ENCODE data around the gene YPEL1.
"Not testable (repeated sequence)": the region's sequence is repeated elsewhere in the genome, so short reads cannot be mapped to it uniquely, and the experiment has no call there.

The YPEL1 gene

DNA sequence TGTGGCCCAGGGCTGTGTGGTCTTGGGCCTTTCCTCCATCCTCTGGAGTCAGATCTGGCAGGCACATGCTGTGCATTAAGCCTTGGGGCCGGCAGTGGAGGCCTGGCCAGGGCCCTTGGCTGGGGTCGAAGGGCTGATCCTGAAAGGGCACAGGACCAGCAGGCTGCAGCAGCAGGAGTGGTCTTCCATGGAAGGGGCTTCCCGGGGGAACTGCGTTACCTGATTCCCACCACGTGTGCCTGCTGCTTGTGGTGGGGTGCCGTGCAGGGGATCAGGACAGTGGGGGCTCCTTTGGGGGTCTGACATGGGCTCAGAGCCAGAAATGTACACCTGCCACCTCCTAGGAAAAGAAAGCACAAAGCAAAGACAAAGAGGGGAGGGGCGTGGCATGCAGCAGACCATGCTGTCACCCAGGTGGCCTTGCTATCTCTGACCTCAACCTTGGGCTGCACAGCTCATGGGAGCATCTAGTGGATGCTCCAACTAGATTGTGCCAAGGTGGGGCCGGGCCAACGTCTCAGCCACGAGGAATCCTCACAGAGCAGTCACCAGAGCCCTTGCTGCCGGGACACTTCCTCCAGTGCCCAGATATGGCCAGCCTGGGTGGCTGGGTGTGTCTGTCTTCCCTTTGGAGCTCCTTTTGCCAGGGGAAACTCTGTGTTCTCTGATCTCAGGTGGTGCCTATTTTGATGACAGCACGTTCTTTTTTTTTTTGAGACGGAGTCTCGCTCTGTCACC lies 17.9 kb upstream of the YPEL1 start:
- DNase-seq (ENCODE audit: low spot score): no peak

DNA sequence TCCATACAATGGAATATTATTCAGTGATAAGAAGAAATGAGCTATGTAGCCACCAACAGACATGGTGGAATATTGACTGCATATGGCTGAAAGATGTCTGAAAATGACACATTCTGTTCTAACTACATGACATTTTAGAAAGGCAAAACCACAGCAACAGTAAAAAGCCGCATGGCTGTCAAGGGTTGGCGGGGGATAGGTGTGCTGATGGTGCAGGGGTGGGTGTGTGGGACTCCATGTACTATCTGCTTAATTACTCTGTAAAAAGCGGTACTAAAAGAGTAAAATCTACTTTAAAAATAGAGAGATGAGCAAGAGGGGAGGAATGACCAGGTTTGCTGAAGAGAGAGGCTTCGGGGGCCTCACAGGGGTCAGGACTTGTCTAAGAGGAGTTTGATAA lies 16.7 kb upstream of the YPEL1 start:
- no peak for DNase-seq (ENCODE audit: low spot score)

DNA sequence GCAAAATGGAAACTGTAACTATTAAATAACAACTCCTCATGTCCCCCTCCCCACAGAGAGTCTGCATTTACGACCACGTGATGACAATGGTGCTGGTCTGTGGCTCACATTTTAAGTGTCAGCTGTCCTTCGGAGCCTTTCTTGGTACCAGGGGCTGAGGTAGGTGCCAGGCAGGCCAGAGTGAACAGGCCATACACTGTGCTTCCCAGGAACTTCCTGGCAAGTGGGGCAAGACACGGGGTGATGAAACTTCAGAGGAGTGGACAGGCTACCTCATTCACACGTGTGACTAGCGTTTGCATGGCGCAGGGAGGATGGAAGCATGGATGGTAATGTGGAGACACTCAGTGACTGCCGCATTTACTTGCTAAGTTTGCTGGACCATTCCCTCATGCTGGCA lies 10.4 kb upstream of the YPEL1 start:
- no peak for DNase-seq (ENCODE audit: low spot score)

DNA sequence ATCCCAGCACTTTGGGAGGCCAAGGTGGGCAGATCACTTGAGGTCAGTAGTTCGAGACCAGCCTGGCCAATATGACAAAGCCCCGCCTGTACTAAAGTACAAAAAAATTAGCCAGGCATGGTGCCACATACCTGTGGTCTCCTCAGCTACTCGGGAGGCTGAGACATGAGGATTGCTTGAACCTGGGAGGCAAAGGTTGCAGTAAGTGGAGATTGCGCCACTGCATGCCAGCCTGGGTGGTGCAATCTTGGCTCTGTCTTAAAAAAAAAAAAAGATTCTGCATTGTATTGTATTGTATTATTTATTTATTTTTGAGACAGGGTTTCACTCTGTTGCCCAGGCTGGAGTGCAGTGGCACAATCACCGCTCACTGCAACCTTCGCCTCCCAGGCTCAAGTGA lies 9.3 kb upstream of the YPEL1 start:
- not testable (repeated sequence) for DNase-seq (ENCODE audit: low spot score)

DNA sequence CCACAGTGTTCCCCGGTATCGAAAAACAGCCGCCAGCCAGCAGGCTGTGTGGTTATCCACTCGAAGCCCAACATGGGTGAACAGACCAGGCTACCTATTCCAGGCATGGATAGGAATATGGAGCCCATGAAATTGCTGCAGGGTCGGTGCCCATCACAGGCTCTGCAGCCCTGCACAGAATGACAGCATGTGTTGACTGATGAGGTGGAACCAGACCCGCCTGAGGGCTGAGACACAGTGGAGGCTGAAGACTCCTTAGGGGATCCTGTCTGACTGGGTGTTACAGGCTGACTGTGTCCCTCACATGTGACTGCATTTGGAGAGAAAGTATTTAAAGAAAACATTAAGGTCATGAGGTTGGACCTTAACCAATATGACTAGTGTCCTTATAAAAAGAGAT lies 6.2 kb upstream of the YPEL1 start:
- no peak for DNase-seq (ENCODE audit: low spot score)

DNA sequence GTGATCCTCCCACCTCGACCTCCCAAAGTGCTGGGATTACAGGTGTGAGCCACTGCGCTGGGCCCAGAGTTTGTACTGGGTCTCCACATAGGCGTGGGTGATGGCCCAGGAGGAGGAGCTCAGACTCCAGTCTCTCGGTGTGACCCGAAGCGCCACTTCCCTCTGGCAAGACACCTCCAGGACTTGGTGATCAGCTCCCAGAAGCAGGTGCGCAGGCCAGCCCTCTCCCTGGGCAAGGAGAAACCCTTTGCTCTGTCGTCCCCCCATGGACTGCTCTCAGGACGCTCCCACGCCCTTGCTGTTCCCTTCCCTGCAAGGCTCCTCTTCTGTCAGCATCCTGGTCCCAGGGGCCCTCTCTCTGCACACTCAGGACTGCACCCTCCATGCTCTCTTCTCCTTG lies 5.5 kb upstream of the YPEL1 start:
- DNase-seq (ENCODE audit: low spot score): no peak

DNA sequence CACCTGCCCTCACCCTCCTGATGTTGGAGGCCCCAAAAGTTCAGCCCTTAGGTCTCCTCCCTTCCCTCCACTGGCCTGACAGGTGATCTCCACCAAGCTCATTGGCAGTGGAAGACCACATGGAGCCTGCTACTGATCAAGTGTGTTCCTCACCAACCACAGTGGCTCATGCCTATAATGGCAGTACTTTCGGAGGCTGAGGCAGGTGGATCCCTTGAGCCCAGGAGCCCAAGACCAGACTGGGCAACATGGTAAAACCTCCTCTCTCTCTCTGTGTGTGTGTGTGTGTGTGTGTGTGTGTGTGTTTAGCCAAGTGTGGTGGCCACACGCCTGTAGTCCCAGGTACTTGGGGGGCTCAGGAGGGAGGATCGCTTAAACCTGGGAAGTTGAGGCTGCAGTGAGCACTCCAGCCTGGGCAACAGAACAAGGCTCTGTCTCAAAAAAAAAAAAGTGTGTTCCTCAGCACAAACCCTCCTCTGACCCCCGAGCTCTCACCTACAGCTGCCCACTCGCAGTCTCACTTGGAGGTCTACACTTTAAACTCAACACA lies 4.3 kb upstream of the YPEL1 start:
- DNase-seq (ENCODE audit: low spot score): no peak

DNA sequence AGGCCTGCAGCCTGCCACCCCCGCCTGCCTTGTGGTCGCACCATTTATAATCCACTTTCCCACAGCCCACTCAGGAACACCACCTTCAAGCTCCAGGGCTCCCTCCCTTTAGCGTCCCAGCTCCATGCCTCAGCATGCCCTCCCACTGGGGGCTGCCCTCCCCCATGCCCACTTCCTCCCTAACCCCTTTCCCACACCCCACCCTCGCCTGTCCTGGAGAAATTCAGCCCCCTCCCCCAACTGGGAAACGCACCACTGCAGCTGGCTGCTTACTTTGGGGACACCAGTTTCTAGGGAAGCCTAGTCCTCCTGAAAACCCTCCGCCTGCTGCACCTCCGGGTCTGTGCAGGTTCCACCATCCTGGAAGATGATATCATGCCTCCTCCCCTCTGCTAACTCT lies 3.4 kb upstream of the YPEL1 start:
- DNase-seq (ENCODE audit: low spot score): no peak

DNA sequence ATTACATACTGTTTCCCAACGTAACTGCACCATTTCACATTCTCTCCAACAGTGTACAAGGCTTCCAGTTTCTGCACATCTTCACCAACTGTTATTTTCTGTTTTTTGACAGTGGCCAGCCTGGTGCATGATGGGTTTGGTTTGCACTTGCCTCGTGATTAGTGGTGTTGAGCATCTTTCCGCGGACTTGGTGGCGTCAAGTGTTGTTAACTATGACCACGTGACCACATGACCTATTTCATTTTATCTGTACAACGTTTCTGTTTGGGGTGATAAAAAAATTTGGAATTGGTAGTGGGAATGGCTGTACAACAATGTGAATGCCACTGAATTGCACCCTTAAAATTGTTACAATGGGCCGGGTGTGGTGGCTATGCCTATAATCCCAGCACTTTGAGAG lies 2.5 kb upstream of the YPEL1 start:
- DNase-seq (ENCODE audit: low spot score): no peak

DNA sequence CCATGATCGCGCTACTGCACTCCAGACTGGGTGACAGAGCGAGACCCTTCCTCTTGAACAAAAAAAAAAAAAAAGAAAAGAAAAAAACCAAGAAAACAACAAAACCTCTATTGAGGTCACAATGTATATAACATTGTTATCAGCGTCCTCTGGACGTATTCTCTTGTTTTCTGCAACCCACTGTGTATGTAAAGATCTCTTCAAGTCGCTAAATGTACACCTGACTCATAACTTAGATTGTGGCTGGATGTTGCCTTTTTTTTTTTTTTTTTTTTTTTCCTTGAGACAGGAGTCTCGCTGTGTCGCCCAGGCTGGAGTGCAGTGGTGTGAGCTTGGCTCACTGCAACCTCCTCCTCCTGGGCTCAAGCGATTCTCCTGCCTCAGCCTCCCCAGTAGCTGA lies 1.4 kb upstream of the YPEL1 start:
- no peak for DNase-seq (ENCODE audit: low spot score)

DNA sequence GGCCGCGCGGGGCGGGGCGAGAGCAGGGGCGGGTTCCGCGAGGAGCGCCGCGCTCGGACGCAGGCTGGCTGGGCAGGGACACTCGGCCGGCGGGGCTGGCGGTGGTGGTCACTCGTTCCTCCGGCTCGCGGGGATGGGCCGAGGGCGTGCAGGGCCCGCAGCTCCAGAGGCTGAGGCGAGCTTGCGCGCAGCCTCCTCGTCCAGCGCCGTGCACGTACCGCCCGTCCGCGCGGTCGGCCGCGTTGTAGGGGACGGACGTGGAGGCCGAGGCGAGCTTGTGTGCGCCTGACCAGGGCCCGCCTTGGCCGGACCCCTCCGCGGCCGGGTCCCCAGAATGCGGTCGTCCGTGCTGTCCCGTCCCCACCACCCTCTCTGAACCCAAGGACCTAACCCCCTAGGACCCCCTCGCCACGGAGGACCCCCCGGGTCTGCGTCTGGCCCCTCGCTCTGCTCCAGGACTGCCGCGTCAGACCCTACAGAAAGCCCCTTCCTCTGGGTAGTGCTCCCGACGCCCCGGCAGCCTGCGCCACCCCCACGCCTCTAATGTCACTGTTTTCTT lies 569 bp upstream of the YPEL1 start:
- DNase-seq (ENCODE audit: low spot score): no peak

DNA sequence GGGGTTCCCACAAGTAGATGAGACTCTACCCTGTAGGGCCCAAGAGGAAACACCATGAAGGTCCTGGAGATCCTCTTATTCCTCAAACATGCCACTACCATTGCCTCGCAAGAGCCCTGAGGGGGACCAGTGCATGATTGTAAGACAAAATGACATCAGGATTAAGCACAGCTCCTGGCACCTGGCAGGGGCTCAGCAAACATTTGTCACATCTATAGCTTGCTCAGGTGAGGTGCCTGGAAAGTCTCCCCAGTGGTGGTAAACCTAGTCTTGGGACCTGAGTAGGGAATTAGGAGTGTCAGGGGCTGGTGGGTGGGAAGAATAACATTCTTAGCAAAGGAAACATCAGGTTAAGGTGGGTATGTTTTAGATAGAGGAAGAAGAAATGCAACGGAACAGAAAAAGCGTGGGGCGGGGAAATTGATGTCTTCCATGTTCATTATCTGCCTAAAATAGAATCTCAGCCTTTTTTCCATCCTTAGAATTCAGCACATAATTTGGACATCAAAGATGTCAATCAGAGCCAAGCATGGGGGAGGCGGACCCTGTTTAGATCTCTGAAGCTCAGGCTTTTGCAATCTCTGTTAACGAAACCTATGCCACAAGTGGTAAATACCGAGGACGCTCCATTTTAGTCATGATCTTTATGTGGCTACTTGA lies 924 bp downstream of the YPEL1 start:
- no peak for DNase-seq (ENCODE audit: low spot score)

DNA sequence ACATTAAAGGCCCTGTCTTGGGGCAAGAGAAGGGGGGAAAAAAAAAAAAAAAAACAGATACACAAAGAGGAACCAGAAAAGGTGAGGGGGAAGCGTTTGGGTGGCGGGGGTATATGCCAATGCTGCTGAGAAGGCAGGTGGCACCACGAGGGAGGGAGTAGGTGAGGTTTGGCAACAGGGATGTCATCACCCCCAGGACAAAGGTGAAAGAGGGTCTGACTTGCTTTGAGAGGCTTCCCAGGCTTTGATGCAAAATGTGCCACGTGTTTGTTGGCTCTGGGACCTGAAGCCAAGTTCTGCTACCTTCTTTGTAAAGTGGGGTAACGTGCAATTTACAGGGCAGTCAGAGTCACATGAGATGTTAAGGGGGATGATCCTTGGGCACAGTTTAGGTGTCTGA lies 4.1 kb downstream of the YPEL1 start:
- no peak for DNase-seq (ENCODE audit: low spot score)

DNA sequence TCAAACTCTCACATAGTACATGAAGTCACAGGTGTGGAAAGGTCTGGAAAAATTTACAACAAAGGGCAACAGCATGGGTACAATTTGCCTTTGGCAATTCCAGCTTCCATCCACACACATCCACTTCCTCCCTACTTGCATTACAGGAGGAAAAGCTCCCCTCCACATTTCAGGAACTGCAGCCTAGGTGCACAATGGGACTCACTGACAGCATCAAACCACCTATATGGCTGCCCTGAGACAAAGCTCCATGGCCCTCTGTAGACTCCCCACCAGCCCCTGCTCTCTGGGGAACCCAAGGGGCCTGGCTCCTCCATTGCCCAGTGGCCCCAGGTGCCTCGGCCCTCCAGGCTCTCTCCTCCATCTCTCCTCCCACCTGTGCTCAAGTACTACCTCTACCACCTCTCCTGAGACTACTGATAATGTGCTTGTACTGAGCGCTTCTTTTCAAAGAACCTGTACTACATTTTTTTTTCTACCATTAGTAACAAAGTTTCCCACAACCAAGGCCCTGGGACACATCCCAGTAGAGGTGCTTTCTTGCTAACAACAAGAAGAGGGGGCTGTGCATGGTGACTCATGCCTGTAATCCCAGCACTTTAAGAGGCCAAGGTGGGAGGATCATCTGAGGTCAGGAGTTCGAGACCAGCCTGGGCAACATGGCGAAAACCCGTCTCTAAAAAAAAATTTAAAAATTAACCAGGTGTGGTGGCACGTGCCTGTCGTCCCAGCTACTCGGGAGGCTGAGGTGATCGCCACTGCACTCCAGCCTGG lies 4.9 kb downstream of the YPEL1 start:
- no peak for DNase-seq (ENCODE audit: low spot score)

DNA sequence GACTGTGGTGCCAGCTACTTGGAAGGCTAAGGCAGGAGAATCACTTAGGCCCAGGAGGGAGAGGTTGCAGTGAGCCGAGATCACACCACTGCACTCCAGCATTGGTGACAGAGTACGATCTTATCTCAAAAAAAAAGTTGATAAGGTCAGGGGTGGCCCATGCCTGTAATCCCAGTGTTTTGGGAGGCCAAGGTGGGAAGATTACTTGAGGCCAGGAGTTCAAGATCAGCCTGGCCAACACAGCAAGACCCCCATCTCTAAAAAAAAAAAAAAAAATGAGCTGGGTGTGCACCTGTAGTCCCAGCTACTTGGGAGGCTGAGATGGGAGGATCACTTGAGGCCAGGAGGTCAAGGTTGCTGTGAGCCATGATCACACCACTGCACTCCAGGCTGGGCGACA lies 6.4 kb downstream of the YPEL1 start:
- DNase-seq (ENCODE audit: low spot score): not testable (repeated sequence)

DNA sequence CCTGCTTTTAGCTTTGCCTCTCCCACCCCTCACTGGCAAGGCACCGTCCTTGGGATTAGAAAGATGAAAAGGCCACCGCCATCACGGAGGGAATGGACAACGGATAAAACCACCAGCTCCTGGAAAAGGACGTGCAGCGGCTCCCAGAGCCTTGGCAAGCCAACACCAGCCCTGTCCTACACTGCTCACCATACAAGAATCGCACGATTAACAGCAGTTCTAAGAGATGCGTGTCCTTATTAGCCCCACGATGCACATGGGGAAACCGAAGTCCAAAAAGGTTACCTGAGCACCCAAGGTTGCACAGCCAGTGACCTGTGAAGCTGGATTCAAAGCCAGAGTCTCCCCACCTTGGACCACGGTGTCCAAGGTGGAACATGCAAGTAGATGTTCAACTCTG lies 7.3 kb downstream of the YPEL1 start:
- DNase-seq (ENCODE audit: low spot score): no peak

DNA sequence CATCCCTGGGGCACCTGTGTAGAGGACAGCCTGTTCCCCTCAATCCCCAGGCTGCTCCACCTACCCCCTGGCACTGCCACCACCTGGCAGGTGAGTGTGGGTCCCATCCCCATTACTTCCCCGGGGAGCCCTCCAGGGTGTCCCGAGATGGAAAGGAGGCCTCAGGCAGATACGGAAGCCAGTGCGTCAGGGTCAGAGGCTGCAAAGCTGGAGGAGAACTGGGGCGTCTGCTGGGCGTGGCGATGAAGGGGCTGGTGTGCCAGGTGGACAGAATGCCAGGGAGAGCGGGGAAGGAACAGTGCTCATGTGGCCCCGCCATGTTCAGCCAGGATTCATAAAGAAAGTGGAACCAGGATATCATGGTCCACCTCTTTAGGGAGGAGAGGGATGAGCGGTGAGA lies 7.8 kb downstream of the YPEL1 start:
- DNase-seq (ENCODE audit: low spot score): no peak

DNA sequence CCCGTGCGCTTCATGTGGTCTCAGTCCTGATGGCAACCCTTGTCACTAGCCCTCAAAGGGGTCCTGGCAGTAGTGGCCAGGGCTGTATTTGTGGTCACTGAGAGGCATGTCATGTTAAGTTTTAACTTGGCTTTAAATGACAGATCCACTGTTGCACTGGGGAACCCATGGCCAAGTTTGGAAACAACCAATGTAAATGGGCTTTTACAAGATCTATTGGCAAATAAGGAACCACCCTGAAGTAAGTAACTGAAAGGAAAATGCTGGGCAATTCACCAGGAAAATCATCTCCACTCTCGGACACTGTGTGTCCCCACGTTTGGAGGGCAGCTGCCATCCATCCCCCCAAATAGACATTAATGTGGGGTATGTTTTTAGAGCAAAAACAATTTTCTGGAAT lies 8.4 kb downstream of the YPEL1 start:
- DNase-seq (ENCODE audit: low spot score): no peak

DNA sequence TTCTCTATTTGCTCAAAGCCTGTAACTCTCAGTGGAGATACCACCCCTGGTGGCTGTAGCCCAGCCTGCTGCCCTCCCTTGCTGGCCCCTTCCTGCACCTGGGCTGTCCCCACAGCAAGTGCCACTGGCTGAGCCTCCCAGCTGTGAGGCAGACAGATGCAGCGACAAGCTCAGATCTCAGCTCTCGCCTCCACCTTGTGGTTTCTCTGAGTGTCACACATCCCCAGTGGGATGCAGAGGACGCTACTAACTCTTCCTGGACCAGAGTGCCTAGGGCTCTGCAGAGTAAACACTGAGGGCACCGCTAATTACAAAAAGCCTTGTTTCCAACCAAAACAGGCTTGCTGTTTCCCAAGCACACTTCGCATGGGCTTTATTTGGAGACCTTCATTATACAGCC lies 8.9 kb downstream of the YPEL1 start:
- no peak for DNase-seq (ENCODE audit: low spot score)

DNA sequence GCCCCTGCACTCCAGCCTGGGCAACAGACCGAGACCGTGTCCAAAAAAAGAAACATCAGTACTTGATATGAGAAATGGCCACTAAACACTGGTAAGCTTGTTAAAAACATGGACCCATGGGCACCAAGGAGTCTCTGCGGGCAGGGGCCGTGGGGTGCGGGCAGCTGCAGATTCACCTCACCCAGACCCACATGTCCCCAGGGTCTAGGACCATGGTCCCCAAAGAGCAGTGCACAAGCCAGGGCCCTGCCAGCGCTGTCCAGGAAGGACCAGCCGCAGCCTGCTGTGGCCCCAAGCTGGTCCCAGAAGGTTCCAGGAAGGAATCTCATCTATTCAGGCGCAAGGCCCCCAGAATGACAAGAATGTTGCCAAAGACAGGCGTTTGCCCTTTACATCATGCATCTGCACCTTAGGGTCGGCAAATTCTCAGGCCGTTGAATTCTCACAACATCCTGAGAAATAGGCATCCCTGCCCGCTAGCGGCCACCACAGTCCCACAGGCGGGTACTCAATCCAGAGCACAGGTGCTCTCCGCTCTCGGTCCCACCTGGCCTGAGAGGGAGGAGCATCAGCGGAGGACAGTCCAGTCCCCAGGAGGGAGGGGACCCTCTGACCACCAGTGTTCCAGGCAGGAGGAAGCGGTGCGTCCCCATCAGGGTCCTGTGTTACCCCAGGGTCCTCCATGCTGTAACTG lies 9.5 kb downstream of the YPEL1 start:
- no peak for DNase-seq (ENCODE audit: low spot score)

DNA sequence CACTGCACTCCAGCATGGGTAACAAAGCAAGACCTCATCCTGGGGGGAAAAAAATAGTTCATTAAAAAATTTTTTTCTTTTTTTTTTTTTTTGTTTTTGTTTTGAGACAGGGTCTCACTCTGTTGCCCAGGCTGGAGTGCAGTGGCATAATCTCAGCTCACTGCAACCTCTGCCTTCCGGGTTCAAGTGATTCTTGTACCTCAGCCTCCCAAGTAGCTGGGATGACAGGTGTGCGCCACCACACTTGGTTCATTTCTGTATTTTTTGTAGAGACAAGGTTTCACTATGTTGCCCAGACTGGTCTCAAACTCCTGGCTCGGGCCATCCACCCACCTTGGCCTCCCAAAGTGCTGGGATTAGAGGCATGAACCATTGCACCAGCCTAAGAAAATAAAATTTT lies 11.1 kb downstream of the YPEL1 start:
- not testable (repeated sequence) for DNase-seq (ENCODE audit: low spot score)
